ENCODE measurements around the gene HSF2.
A peak's percentile ranks its signal among the peaks of the same experiment; 100 is the strongest.

Gene HSF2, protein sequence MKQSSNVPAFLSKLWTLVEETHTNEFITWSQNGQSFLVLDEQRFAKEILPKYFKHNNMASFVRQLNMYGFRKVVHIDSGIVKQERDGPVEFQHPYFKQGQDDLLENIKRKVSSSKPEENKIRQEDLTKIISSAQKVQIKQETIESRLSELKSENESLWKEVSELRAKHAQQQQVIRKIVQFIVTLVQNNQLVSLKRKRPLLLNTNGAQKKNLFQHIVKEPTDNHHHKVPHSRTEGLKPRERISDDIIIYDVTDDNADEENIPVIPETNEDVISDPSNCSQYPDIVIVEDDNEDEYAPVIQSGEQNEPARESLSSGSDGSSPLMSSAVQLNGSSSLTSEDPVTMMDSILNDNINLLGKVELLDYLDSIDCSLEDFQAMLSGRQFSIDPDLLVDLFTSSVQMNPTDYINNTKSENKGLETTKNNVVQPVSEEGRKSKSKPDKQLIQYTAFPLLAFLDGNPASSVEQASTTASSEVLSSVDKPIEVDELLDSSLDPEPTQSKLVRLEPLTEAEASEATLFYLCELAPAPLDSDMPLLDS

GRCh38 chr6:122399348-122400120 is at the start of gene HSF2:
HSF2 (plus strand) TSS chr6:122399652; CDS start chr6:122399738, 86 bp downstream.
- peak; percentile 97 for DNase-seq

DNA sequence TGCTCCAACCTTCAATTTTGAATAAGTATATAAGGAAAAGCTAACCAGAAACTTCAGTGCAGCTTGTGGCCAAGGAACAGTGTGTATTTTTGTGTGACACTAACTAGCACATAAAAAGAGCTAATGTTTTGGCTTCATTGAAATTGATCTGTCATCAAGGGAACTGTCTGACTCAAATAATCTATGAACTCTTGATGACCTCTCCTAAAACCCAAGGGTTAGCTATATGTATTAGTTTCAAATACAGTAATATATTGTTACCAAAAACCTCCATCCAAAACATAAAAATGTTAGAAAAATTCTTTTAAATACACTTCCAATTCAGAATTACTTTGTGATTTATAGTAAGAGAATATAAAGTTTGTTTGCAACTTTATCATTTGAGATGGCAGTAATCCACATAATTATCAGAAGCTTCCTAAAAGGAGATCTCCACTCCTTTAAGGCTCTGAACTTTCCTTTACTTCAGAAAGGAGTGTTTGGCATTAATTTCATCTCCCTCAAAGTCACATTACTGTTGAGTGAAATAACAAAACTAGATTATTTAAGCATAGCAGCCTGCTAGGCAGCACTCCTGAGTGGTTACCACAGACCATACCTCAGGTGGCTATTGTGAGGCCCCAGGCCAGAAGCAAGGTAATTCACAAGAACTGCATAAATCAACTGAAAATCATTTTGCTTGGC is 46.3 kb upstream of the HSF2 start:
- no peak for DNase-seq

- DNase-seq, result no peak
Measured at GRCh38 chr6:122360809-122361208, 38.6 kb upstream of the HSF2 start.

- DNase-seq, result no peak
Measured at GRCh38 chr6:122361314-122361979, 38.0 kb upstream of the HSF2 start.

DNA sequence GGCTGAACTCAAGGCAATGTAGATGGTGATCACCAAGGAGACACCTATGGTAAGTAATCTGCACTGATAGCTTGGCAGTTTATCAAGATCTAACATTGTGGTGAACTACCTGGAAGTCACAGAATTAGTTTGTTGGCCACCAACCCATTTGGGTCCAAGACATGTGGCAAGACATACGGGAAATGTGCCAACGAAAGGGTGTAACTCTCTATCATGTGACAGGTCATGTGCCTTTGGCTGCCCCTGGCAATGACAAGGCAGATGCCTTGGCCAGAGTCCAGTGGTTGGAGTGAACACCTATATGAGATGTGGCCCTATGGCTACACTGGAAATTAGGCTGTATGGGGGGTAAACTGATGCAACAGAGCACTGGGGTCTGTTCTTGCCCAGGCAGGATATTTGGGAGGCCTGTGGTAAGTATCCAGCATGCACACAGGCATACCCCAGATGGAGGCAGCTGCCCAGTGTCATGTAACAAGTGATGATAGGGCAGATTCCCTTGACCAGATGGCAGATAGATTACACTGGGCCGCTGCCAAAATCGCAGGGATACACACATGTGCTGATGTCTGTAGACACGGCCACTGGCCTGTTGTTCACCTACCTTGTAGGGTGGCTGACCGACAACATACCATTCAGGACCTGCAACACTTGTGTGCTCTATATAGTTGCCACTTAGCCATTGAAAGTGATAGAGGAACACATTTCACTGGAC is 35.5 kb upstream of the HSF2 start:
- no peak for DNase-seq

- no peak for DNase-seq
Measured at GRCh38 chr6:122365775-122366403, 33.6 kb upstream of the HSF2 start.

GRCh38 chr6:122367171-122367570 is 32.3 kb upstream of the HSF2 start:
- DNase-seq, result no peak

GRCh38 chr6:122369536-122369935 is 29.9 kb upstream of the HSF2 start:
- no peak for DNase-seq

- DNase-seq, result no peak
Measured at GRCh38 chr6:122372647-122373046, 26.8 kb upstream of the HSF2 start.

DNA sequence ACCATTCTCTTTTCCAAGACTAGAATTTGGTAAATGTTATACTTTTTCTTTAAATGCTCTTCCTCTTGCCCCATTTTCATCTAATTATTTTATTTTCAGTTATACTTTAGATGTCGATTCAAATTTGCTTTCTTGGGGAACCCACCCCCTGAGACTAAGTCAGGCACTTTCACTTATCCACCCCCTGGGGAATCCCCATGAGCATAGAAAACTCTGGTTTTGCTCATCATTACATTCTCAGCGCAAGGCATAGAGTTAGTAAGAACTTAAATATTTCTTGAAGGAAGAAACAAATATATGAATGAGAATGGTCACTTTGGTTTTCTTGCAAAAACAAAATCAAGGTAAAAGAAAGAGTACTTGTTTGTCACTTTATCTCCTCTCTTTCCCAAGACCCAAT is 25.1 kb upstream of the HSF2 start:
- no peak for DNase-seq

DNA sequence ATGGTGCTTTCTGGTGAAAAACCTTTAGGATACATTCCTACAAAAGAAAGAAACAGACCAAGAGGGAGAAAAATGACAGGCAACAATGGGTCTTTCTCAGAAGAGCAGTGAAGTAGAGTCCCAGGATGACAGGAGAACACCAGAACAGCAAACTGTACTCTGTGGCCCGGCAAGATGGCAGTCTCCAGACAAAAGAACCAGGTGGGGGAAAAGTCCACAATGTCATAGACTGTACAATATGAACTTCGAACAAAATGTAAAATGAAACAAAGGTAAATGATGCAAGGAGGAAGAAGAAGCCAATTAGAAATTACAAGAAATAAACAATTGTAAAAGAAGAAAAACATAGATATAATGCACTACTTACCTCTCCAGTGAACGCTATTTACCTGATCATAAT is 23.2 kb upstream of the HSF2 start:
- DNase-seq, result no peak

- peak; percentile 20 for DNase-seq
Measured at GRCh38 chr6:122381494-122382265, 17.8 kb upstream of the HSF2 start.

- DNase-seq, result no peak
Measured at GRCh38 chr6:122385857-122386612, 13.4 kb upstream of the HSF2 start.

DNA sequence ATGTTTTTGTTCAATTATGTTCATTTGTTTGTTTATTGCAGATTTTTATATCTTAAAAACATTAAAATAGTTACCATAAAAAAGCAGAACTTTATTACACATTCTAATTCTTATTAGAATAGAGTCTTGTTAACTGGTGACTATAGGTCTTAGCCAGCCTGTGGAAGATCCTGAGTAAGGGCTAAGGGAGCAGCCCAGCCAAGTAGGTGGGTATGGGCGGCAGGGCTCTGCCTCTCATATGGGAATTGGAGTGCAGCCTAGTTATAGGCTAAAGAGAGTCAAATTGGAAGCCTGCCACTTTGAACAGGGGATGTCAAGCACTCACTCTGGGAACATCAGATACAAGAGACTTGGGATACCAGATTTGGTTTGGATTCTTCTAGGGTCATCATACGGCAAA is 10.5 kb upstream of the HSF2 start:
- DNase-seq, result peak; percentile 70

GRCh38 chr6:122389704-122390372 is 9.6 kb upstream of the HSF2 start:
- peak; percentile 45 for DNase-seq

GRCh38 chr6:122392564-122393350 is 6.7 kb upstream of the HSF2 start:
- DNase-seq, result no peak

DNA sequence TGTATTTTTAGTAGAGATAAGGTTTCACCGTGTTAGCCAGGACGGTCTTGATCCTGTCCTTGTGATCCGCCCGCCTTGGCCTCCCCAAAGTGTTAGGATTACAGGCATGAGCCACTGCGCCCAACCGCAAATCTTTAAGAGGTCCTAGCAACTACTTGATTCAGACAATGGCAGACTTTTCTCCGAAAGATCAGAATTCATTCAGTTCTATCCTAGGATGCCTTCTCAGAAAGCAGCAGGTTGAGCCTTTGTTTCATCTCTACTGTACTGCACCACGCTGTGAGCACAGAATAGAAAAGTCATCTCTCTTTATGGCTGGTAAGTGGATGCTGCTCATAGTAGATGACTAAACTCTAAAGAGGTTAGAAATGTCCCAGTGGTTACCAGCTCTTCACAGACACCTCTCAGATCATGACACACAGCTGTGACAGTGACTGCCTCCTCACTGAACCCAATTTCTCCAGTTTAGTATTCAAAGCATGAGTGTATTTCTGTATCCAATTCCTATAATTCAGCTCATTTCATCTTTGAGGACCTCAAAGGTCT is 6.0 kb upstream of the HSF2 start:
- DNase-seq, result no peak

GRCh38 chr6:122394016-122394415 is 5.4 kb upstream of the HSF2 start:
- DNase-seq, result no peak

GRCh38 chr6:122399055-122399347 is 451 bp upstream of the HSF2 start:
- DNase-seq, result no peak
